HG02759 (cell line): ENCODE measurements around the gene WASHC4.

Source experiments
- ATAC-seq: cut with Tn5 transposase; IDR thresholded peaks from one replicate; pipeline ENCODE4 v1.9.1; 2021; ENCODE audit warnings: mild to moderate bottlenecking, moderate library complexity; ENCODE audit not compliant: unreplicated experiment

The WASHC4 gene

GRCh38 chr12:105204127-105204526, 96.6 kb downstream of the WASHC4 start:
- ATAC-seq = no peak

- no peak for ATAC-seq
Observed at GRCh38 chr12:105204916-105205315, 97.4 kb downstream of the WASHC4 start.

DNA sequence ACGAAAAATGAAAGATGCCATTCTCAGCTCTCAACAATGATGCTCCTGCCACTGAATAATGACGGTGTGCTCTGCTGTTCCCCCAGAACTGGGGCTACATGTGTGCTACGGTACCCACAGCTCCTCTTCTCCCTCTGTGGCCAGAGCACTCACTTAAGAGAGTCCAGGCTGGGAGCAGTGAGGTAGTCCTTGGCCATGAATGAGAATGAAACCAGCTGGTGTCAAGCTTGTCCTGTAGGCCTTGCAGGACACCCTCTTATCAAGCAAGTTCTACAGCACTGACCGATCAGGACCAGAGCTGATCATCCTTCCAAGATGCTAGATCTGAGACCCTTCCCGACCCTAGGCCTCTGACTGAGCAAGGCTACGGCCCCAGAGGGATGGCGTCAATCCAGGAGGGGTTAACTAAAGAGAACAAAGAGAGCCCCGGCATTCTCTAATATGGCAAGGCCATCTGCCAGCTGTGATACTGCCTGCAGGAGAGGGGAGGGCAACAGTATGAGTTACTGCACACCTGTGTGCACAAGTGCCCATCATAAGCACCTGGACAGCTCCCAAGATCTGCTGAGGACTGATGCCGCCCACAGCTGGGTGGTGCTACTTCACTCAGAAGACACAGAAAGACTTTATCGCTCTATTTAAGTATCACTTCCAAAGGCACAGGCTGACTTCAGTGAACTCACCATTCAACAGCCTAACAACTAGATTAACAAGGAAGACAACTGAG, 98.0 kb downstream of the WASHC4 start:
- no peak for ATAC-seq

DNA sequence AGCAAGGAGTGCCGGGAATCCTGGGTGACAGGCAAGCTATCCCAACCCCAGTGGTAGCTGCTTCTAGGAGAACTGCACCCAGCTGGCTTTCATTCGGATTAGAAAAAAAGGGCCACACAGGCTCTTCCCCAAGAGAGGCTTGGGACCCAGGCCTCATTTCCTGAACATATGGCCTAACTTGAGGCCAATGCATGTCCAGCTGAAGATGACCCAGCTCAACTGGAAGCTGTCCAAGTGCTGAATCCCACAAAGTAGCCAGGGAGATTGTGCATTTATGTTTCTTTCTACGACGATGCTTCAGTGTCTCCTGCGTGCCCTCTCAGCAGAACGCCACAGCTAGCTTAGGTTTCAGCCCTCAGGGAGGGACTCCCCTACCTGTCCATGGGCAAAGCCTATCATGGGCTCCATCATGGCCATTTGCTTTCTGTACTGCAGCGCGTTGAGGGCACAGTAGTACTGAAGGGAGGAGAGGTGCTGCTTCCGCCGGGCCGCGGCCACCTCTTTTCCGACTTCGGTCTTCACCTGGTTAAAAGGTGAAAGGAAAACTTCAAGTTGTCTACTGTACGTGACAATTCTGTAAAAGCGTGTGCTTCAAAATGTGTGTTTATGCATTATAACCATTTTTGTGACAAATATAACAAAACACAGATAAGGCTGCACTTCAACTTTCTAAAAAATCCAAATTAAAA, 99.3 kb downstream of the WASHC4 start:
- ATAC-seq = no peak

DNA sequence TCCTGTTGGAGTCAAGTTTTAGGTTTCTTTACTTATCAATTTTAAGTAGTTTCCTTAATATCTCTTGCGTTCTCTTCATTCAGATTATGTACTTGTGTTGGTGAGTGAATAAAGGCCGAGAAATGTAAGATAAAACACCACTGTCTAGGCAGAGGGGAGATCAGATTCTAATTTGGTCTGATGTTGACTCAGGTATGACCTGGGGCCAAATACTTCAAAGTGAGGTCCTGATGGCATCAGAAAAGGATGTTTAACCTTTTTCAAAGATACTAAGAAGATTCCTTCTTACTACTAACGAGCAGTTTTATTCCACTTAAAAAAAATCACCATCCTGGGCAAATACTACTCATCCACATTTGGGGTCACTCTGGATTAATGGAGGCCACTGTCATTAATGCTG, 101.6 kb downstream of the WASHC4 start:
- no peak for ATAC-seq

- ATAC-seq = no peak
Observed at GRCh38 chr12:105212438-105212837, 104.9 kb downstream of the WASHC4 start.

GRCh38 chr12:105214148-105214547, 106.6 kb downstream of the WASHC4 start:
- no peak for ATAC-seq

DNA sequence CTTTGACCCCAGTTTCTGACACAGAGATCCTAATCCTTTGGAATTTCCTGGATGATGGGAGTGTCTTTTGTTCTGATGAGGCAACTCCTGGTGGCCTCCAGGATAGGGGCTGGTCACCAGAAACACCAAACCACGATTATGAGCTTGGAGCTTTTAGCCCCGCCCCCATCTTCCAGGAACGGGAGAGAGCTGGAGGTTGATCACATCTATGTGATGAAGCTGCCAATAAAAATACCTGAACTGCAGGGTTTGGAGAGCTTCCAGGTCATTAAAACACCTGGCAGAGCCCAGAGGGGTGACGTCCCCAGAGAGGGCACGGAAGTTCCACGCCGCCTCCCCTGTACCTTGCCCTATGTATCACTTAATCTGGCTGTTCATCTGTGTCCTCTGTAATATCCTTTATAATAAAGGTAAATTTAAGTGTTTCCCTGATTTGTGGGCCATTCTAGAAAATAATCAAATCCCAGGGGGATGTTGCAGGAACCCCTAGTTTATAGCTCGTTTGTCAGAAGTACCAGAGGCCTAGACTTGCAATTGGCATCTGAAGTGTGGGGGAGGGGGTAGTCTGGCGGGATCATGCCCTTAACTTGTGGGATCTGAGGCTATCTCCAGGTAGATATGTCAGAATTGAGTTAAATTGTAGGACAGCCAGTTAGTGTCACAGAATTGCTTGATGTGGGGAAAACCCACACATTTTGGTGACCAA, 107.3 kb downstream of the WASHC4 start:
- ATAC-seq = no peak

DNA sequence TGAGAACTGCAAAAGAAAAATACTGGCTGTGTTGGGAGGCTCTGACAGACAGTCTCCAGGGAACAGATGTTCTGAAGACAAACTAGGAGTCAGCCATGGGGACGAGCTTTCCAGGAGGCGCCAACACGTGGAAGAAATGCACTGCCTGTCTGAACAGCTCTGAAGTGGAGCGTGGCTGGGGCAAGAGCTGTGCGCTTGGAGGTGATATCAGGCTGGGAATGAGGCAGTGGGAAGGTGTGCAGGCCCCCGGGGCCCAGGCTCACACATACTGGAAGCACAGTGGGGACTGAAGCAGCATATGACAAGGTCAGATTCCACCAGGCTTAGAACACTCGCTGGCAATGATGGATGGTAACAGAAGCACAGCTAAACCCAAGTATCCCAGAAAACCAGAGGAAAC, 110.9 kb downstream of the WASHC4 start:
- ATAC-seq = no peak
